ENCODE data around the gene OSTF1.

The OSTF1 gene

GRCh38 chr9:75086541-75087288 is 1.6 kb upstream of the OSTF1 start:
- no peak for DNase-seq

DNA sequence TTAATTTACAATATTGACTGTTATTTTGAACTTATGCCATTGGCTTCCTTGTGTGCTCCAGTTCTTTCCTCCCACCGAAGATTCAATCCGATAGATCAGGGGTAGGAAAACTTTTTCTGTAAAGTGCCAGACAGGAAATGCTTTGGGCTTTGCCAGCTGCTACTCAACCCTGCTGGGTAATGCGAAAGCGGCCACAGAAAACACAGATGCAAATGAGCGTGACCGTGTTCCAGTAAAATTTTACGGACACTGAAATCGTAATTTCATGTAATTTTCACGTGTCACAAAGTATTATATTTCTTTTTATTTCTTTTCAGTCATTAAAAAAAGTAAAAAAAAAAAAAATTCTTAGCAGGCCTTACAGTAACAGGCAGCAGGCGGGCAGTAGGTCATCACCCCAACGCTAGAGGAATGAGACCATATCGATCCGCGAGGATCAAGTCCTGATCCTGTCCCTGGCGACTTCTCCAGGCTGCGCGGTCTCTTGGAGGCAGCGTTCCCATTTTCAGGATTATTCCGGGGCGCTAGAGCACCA is 958 bp upstream of the OSTF1 start:
- DNase-seq: peak; percentile 29

GRCh38 chr9:75088646-75089372 is 495 bp downstream of the OSTF1 start:
- peak; percentile 52 for DNase-seq

DNA sequence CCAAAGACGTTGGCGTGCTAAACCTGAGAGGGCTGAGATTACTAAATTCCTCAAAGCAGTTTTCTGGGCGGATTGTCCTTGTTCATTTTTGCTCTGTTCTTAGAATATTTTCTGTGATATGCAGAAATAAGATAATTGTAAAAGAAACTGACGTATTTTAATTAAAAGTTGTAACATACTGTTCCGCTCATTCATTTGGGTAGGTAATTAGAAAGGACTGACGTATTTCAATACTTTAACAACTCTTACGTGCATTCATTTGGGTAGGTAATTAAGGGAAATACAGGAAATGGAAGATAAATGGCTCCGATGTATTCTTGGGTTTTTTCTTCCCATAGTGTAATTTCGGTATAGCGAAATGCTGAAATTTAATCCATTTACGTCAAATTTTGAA is 1.1 kb downstream of the OSTF1 start:
- DNase-seq: no peak

GRCh38 chr9:75090579-75090978 is 2.3 kb downstream of the OSTF1 start:
- DNase-seq: no peak

GRCh38 chr9:75092766-75093165 is 4.5 kb downstream of the OSTF1 start:
- DNase-seq: no peak

DNA sequence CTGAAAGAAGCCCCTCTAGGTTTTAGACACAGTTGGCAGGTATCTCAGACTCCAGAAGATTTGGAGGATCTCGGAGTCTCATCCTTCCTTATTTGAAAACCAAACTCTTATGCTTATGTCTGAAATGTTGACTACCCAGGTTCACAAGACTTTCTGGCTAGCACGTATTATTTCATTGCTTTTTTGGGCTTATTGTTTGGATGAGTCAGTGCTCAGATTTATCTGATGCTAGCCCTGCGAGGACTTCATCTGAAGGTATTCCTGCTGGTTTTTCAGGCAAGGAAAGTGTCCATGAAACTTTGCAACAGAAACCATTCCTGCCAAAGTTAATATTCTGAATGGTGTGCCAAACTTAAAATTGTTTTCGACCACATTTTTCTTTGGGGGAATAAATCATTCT is 8.5 kb downstream of the OSTF1 start:
- DNase-seq: no peak

GRCh38 chr9:75101004-75101588 is 12.8 kb downstream of the OSTF1 start:
- DNase-seq: no peak

DNA sequence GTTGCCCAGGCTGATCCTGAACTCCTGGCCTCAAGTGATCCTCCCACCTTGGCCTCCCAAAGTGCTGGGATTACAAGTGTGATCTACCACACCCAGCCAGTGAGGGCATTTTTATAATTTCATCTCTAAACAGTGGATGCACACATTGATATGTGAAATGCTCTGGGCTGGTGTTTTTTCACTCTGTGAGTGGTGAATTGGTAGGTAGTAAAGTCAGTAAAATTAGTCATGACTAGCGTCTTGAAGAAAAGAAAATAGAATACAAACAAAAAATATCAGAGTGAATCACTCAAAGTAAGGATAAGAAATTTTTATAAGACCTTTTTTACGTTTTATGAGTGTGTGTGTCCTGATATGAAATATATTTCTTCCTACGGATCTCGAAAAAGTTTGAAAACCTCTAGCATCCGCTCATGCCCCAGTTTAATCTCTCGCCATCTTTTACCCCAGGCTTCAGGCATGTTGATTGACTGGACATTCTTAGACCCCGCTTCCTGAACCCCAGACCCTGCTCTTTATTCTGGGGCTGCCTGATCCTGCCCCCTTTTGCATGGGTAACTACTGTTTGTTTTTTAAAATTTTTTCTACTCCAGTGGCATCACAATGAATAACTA is 14.0 kb downstream of the OSTF1 start:
- DNase-seq: no peak

DNA sequence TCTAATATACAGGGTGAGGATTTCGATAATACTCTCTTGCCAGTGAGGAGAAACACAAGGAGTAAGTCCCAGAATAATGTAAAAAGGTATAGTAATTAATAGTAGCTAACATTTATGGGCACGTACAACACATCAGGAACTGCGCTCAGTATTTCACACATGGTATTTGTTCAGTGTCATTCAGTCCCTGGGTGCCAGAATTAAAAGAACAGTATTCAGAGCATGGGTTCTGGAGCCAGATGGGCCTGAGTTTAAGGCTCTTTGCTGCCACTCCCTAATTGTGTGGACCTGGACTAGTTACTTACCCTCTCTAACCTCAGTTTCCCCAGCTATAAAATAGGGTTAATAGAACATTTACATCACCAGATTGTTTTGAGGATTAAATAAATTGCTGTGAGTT is 16.3 kb downstream of the OSTF1 start:
- DNase-seq: no peak

DNA sequence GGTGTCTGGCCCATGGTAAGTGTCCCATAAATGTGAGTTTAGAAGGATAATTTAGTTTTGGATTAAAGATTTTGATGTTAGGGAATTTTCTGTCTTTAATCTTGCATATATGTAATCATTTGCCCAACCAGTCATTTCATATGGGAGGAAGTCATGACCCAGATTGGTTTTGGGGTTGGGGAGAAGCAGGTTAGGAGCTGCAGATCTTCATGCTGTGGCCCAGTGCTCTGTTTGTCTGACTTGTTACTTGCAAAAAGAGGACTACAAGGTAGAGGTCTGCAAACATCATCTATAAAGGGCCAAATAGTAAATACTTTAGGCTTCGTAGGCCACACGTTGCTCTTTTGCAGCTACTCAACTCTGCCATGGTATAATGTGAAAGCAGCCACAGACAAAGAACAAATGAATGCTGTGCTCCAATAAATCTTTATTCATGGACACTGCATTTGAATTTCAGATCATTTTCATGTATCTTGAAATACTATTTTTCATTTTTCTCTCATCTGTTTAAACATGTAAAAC is 16.8 kb downstream of the OSTF1 start:
- DNase-seq: no peak

GRCh38 chr9:75105841-75106240 is 17.5 kb downstream of the OSTF1 start:
- no peak for DNase-seq

DNA sequence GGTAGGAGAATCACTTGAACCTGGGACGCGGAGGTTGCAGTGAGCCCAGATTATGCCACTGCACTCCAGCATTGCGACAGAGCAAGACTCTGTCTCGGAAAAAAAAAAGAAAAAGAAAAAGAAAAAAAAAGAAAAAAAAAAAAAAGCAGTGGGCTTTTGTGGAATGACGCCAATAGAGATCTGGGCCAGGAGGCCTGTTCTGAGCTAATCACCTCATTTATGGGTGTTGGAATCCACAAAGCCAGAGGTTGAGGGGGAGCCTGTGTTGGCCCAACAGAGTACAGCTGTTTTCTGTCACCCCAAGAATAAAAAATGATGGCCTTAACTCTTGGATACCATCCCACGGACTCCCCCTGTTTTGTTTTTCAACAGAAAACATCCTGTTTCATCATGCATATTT is 18.5 kb downstream of the OSTF1 start:
- no peak for DNase-seq

DNA sequence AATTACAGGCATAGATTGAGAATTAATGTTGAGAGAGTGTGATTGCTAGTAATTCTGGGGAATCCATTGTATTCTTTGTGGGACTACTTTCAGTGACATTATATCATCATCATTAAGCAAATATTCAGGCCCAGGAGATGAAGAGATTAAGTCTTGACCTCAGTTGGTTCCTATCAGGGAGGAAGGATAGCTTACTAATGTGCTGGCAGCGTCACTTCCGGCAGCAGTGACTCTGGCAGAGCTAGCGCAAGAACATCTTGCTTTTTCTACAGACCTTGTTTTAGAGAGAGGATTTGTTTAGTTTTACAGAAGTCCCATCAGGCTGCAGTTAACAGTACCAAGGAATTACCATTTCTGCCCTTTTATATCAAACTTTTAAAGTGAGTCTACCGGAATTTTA is 20.3 kb downstream of the OSTF1 start:
- DNase-seq: no peak

GRCh38 chr9:75109210-75109839 is 21.0 kb downstream of the OSTF1 start:
- DNase-seq: no peak

GRCh38 chr9:75111019-75111622 is 22.8 kb downstream of the OSTF1 start:
- DNase-seq: no peak

DNA sequence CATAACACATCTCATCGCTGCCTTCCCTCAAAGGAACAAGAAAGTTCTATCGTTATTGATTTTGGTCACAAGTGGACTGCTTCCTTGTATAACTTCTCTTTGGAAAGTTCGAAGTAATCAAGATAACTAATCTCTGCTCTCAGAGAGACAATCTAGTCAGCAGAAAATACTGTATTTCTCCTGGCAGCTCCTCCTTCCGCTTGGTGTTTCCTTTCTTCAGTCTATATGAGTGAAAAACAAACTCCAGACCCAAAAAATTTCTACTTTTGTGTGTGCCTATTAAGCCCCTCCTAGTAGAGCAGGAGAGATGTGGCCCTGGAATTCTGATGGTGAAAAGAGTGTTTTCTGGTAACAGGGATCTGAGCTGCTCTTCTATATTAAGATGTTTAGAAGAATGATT is 24.5 kb downstream of the OSTF1 start:
- no peak for DNase-seq

DNA sequence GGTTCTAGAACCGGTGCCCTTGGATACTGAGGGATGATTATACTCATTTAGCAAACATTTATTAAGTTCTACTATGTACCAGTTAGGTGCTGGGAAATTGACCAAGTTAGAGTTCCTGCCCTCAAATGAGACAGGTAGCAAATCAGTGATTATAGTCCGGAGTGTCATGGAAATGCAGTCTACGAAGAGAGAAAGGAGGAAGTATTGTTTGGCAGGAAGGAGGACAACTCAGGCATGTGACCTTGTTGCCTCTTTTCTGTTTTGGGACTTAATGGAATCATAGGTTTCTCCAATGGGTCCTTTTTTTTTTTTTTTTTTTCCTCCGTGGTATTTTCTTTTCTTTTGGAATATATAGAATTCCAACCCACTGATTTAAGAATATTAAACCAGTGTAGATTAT is 28.0 kb downstream of the OSTF1 start:
- no peak for DNase-seq

DNA sequence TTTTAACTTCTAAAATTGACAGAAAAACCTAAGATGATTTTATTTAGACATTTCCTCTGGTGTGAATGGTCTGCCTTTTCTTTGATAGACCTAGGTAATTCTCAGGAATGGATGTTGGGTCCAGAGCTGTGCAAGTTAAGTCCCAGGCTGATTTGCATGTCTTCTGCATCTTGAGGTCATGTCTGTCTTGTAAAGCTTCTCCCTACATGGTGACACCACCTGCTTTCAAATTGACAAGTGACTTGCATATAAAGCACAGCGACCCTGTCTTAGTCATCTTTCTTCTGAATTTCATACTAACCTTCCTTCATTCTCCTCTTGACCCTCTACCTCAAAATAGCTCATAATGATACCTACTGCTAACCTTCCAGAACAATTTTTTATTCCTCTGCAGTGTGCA is 29.2 kb downstream of the OSTF1 start:
- DNase-seq: no peak

DNA sequence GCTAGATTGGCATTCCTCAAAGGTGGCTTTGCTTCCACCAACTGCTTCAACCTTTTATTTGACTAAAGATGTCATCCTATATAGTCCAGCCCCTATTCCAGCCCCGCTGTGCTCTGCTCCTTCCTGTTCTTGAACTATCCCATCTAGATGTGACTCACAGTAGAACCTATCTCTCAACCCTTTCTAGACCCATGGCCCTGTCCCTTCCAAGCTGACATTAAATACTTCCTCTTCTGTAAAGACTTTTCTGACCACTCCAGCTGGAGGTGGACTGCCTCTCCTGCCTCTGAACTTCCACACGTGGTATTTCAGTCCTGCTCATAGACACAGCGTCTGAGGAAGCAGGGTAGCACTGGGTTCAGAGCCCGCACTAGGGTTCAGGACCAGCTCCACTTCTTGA is 32.4 kb downstream of the OSTF1 start:
- DNase-seq: no peak

DNA sequence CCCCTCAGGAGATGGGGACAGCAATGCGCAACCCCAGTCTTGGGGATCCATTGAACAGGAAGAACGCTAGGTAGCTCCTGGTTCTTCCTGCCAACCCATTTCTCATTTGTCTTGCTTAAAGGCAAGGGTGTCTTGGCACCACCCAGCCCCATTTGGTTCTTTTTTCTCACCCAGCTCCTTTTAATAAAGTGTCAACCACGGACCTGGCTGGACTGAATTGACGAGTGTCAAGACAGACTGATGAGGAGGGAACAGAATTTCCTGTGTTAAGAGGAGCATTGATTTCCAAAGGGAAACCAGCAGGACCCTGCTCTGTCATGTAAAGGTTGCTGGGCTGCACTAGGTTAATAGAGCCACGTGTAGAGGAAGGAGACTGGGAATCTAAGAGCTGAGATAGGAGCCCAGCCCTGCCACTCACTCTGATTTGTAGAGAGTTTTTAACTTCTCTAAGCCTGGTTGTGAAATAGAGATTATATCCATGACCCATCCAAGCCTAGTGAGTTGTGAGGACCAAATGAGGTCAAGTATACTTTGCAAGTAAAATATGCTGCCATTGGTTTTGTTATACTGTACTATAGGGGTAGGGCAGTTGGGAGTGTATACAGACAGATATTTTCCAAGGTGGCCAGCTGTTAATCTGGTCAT is 33.7 kb downstream of the OSTF1 start:
- no peak for DNase-seq

DNA sequence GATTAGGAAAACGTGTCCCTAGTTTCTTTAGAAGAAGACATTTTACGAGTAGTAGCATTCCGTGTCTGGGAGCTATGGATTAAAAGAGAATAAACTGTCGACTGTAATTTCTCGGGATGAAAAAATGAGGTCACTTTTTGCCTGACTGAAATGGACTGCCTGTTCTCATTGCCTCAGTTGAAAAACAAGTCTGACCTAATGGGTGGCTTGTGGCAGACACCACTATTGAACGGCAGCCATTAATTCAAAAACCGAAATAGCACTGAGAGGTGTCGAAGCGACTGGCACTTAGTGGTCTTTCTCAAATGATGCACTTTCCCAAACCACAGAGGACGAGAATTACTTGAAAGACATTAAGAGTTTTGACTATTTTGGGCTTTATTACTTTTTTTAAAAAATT is 35.4 kb downstream of the OSTF1 start:
- DNase-seq: no peak

All from NCI-H2171 treated with DMSO at 0.1 percent for 48 hours (cell line).